Mesothelial cell of epicardium (in vitro differentiated cells): ENCODE results near the gene THOC7. TPM values are rescaled to one million over a fixed set of nuclear protein-coding genes. Genes with fewer than 3 reads are reported as not detected.

Source experiments
- DNase-seq, 2 experiments: peaks; one replicate each; pipeline ENCODE4 v3.0.0; 2021; ENCODE audit warnings: low spot score in 2 of 2; ENCODE audit not compliant: unreplicated experiment in 2 of 2
- H3K27ac Mint-ChIP-seq: 2 replicates; pipeline ENCODE4 v1.8.0; 2021; ENCODE audit warnings: mixed read lengths
- H3K27me3 Mint-ChIP-seq: 2 replicates; pipeline ENCODE4 v1.8.0; 2021; ENCODE audit warnings: low read depth, mixed read lengths
- H3K36me3 Mint-ChIP-seq: 2 replicates; pipeline ENCODE4 v1.8.0; 2021; ENCODE audit warnings: mixed read lengths
- H3K4me1 Mint-ChIP-seq: 2 replicates; pipeline ENCODE4 v1.8.0; 2021; ENCODE audit warnings: mixed read lengths
- H3K4me3 Mint-ChIP-seq: 2 replicates; pipeline ENCODE4 v1.8.0; 2021; ENCODE audit warnings: mild to moderate bottlenecking, moderate library complexity, mixed read lengths
- H3K9me3 Mint-ChIP-seq: 2 replicates; pipeline ENCODE4 v1.8.0; 2021; ENCODE audit warnings: mixed read lengths
- CTCF ChIP-seq: fragments of 200-600 bp; sonication (generic); IDR thresholded peaks from one replicate; pipeline ENCODE4 v1.5.0; 2021; ENCODE audit warnings: antibody characterized with exemption; ENCODE audit not compliant: unreplicated experiment
- total RNA-seq: library from RNA; stranded (reverse); gene quantifications from 3 replicates; pipeline ENCODE4 v1.2.1, GENCODE V29; 2021

Gene THOC7
- total RNA-seq, 1 donor from 2014 or later, result 42.6 TPM

- no peak for TF ChIP-seq CTCF
- Mint-ChIP-seq H3K27ac (no peak overlapping the region), H3K9me3 (no peaks in the 10 kb centered on the region), H3K36me3 (no peaks in the 10 kb centered on the region), H3K4me3 (no peak overlapping the region), H3K4me1 (peaks cover 24% of the 10 kb centered on the region), H3K27me3 (no peaks in the 10 kb centered on the region)
- no peak for DNase-seq
Measured at GRCh38 chr3:63910001-63910400, 46.4 kb upstream of the THOC7 start.

- peaks cover 22% of the 10 kb centered on the region for H3K4me1 Mint-ChIP-seq
- H3K36me3 Mint-ChIP-seq, result peaks cover 2% of the 10 kb centered on the region
- H3K27me3 Mint-ChIP-seq, result no peaks in the 10 kb centered on the region
- no peak overlapping the region for H3K27ac Mint-ChIP-seq
- no peaks in the 10 kb centered on the region for H3K9me3 Mint-ChIP-seq
- no peak overlapping the region for H3K4me3 Mint-ChIP-seq
- TF ChIP-seq CTCF, result no peak
- no peak for DNase-seq
Measured at GRCh38 chr3:63909431-63909830, 45.8 kb upstream of the THOC7 start.

- Mint-ChIP-seq H3K4me1 (peaks cover 17% of the 10 kb centered on the region), H3K27me3 (no peaks in the 10 kb centered on the region), H3K27ac (no peak overlapping the region), H3K9me3 (no peaks in the 10 kb centered on the region), H3K36me3 (peaks cover 2% of the 10 kb centered on the region), H3K4me3 (no peak overlapping the region)
- TF ChIP-seq CTCF, result no peak
- DNase-seq, result no peak
Measured at GRCh38 chr3:63908776-63909175, 45.2 kb upstream of the THOC7 start.

GRCh38 chr3:63908081-63908736, 44.6 kb upstream of the THOC7 start:
- H3K4me1 Mint-ChIP-seq, result peaks cover 12% of the 10 kb centered on the region
- H3K4me3 Mint-ChIP-seq, result no peak overlapping the region
- H3K36me3 Mint-ChIP-seq, result peaks cover 2% of the 10 kb centered on the region
- H3K9me3 Mint-ChIP-seq, result no peaks in the 10 kb centered on the region
- no peak overlapping the region for H3K27ac Mint-ChIP-seq
- no peaks in the 10 kb centered on the region for H3K27me3 Mint-ChIP-seq
- TF ChIP-seq CTCF, result no peak
- no peak for DNase-seq

GRCh38 chr3:63905731-63906620, 42.4 kb upstream of the THOC7 start:
- no peak overlapping the region for H3K4me3 Mint-ChIP-seq
- H3K9me3 Mint-ChIP-seq, result no peaks in the 10 kb centered on the region
- peaks cover 5% of the 10 kb centered on the region for H3K36me3 Mint-ChIP-seq
- no peak for DNase-seq
- TF ChIP-seq CTCF, result no peak
- H3K4me1 Mint-ChIP-seq, result peaks cover 2% of the 10 kb centered on the region
- no peaks in the 10 kb centered on the region for H3K27me3 Mint-ChIP-seq
- H3K27ac Mint-ChIP-seq, result no peak overlapping the region
